Adipocyte (in vitro differentiated cells): ENCODE measurements around the gene COX6A1.

Source experiments
- DNase-seq: peaks from one replicate; pipeline ENCODE4 v3.0.0-alpha.2; 2015; ENCODE audit warnings: low read depth
- H3K27me3 ChIP-seq: replicated peaks from 2 replicates; pipeline ENCODE4 v1.7.0; 2013; ENCODE audit warnings: mild to moderate bottlenecking, low read length, moderate library complexity; ENCODE audit not compliant: control insufficient read depth, insufficient read depth
- H3K36me3 ChIP-seq: 2 replicates; pipeline ENCODE4 v1.7.0; 2013; ENCODE audit warnings: low read length, mild to moderate bottlenecking, moderate library complexity; ENCODE audit not compliant: control insufficient read depth, insufficient read depth, severe bottlenecking
- H3K4me1 ChIP-seq: 2 replicates; pipeline ENCODE4 v1.7.0; 2013; ENCODE audit warnings: mild to moderate bottlenecking, low read length, moderate library complexity; ENCODE audit not compliant: control insufficient read depth, insufficient read depth
- H3K4me3 ChIP-seq: 2 replicates; pipeline ENCODE4 v1.7.0; 2013; ENCODE audit warnings: mild to moderate bottlenecking, low read length, moderate library complexity
- H3K9ac ChIP-seq: 2 replicates; pipeline ENCODE4 v1.7.0; 2013; ENCODE audit warnings: mild to moderate bottlenecking, low read length, moderate library complexity
- H3K9me3 ChIP-seq: 2 replicates; pipeline ENCODE4 v1.7.0; 2013; ENCODE audit warnings: mild to moderate bottlenecking, low read length, moderate library complexity; ENCODE audit not compliant: control insufficient read depth

COX6A1 gene

GRCh38 chr12:120406553-120406952 lies 31.4 kb upstream of the COX6A1 start:
- H3K27me3 ChIP-seq = peaks cover 18% of the 10 kb centered on the region
- H3K4me3 ChIP-seq = no peak overlapping the region
- no peaks in the 10 kb centered on the region for H3K9me3 ChIP-seq
- H3K9ac ChIP-seq = no peak overlapping the region
- H3K36me3 ChIP-seq = no peaks in the 10 kb centered on the region
- no peaks in the 10 kb centered on the region for H3K4me1 ChIP-seq
- DNase-seq = no peak

- H3K4me3 ChIP-seq = no peak overlapping the region
- no peaks in the 10 kb centered on the region for H3K36me3 ChIP-seq
- H3K27me3 ChIP-seq = peaks cover 5% of the 10 kb centered on the region
- H3K9me3 ChIP-seq = no peaks in the 10 kb centered on the region
- H3K4me1 ChIP-seq = no peaks in the 10 kb centered on the region
- DNase-seq = no peak
- H3K9ac ChIP-seq = no peak overlapping the region
Observed at GRCh38 chr12:120408771-120409170, 29.1 kb upstream of the COX6A1 start.

- no peaks in the 10 kb centered on the region for H3K36me3 ChIP-seq
- H3K9me3 ChIP-seq = no peaks in the 10 kb centered on the region
- peaks cover 8% of the 10 kb centered on the region for H3K27me3 ChIP-seq
- H3K4me3 ChIP-seq = no peak overlapping the region
- no peak overlapping the region for H3K9ac ChIP-seq
- H3K4me1 ChIP-seq = no peaks in the 10 kb centered on the region
- no peak for DNase-seq
Observed at GRCh38 chr12:120412421-120412820, 25.5 kb upstream of the COX6A1 start.

GRCh38 chr12:120413901-120414695 lies 23.8 kb upstream of the COX6A1 start:
- no peaks in the 10 kb centered on the region for H3K9me3 ChIP-seq
- peaks cover 18% of the 10 kb centered on the region for H3K27me3 ChIP-seq
- no peak for DNase-seq
- no peaks in the 10 kb centered on the region for H3K36me3 ChIP-seq
- H3K4me1 ChIP-seq = no peaks in the 10 kb centered on the region
- H3K9ac ChIP-seq = no peak overlapping the region
- H3K4me3 ChIP-seq = no peak overlapping the region

- H3K4me1 ChIP-seq = no peaks in the 10 kb centered on the region
- H3K4me3 ChIP-seq = no peak overlapping the region
- H3K36me3 ChIP-seq = no peaks in the 10 kb centered on the region
- DNase-seq = no peak
- peaks cover 24% of the 10 kb centered on the region for H3K27me3 ChIP-seq
- no peaks in the 10 kb centered on the region for H3K9me3 ChIP-seq
- no peak overlapping the region for H3K9ac ChIP-seq
Observed at GRCh38 chr12:120416490-120417216, 21.3 kb upstream of the COX6A1 start.

GRCh38 chr12:120417917-120418580 lies 19.9 kb upstream of the COX6A1 start:
- Histone ChIP-seq H3K27me3 (peaks cover 30% of the 10 kb centered on the region), H3K9me3 (no peaks in the 10 kb centered on the region), H3K4me3 (no peak overlapping the region), H3K4me1 (no peaks in the 10 kb centered on the region), H3K9ac (no peak overlapping the region), H3K36me3 (no peaks in the 10 kb centered on the region)
- DNase-seq = no peak

- H3K27me3 ChIP-seq = peaks cover 24% of the 10 kb centered on the region
- no peak for DNase-seq
- H3K9ac ChIP-seq = no peak overlapping the region
- no peaks in the 10 kb centered on the region for H3K36me3 ChIP-seq
- H3K9me3 ChIP-seq = no peaks in the 10 kb centered on the region
- no peaks in the 10 kb centered on the region for H3K4me1 ChIP-seq
- no peak overlapping the region for H3K4me3 ChIP-seq
Observed at GRCh38 chr12:120421701-120422100, 16.2 kb upstream of the COX6A1 start.

GRCh38 chr12:120422892-120423456 lies 14.9 kb upstream of the COX6A1 start:
- H3K4me3 ChIP-seq = no peak overlapping the region
- H3K9me3 ChIP-seq = no peaks in the 10 kb centered on the region
- no peaks in the 10 kb centered on the region for H3K4me1 ChIP-seq
- H3K27me3 ChIP-seq = peaks cover 20% of the 10 kb centered on the region
- H3K9ac ChIP-seq = no peak overlapping the region
- no peak for DNase-seq
- no peaks in the 10 kb centered on the region for H3K36me3 ChIP-seq

- Histone ChIP-seq H3K4me1 (no peaks in the 10 kb centered on the region), H3K9ac (no peak overlapping the region), H3K27me3 (peaks cover 12% of the 10 kb centered on the region), H3K4me3 (no peak overlapping the region), H3K36me3 (no peaks in the 10 kb centered on the region), H3K9me3 (no peaks in the 10 kb centered on the region)
- DNase-seq = no peak
Observed at GRCh38 chr12:120425797-120426196, 12.1 kb upstream of the COX6A1 start.

- no peaks in the 10 kb centered on the region for H3K9me3 ChIP-seq
- H3K9ac ChIP-seq = no peak overlapping the region
- H3K4me1 ChIP-seq = no peaks in the 10 kb centered on the region
- H3K4me3 ChIP-seq = no peak overlapping the region
- DNase-seq = no peak
- H3K27me3 ChIP-seq = peaks cover 3% of the 10 kb centered on the region
- no peaks in the 10 kb centered on the region for H3K36me3 ChIP-seq
Observed at GRCh38 chr12:120428597-120429229, 9.2 kb upstream of the COX6A1 start.

- no peaks in the 10 kb centered on the region for H3K9me3 ChIP-seq
- no peaks in the 10 kb centered on the region for H3K4me1 ChIP-seq
- H3K36me3 ChIP-seq = no peaks in the 10 kb centered on the region
- H3K27me3 ChIP-seq = peaks cover 3% of the 10 kb centered on the region
- no peak overlapping the region for H3K9ac ChIP-seq
- DNase-seq = no peak
- no peak overlapping the region for H3K4me3 ChIP-seq
Observed at GRCh38 chr12:120429368-120429767, 8.5 kb upstream of the COX6A1 start.
